SK-N-SH (cell line): ENCODE results near the gene ABCA8. TPM values are rescaled to one million over a fixed set of nuclear protein-coding genes. Genes with fewer than 3 reads are reported as not detected.
"Not testable (repeated sequence)": the region's sequence is repeated elsewhere in the genome, so short reads cannot be mapped to it uniquely, and the experiment has no call there.

Experiments
- CTCF ChIA-PET: fragments of 300-600, 350-600 bp; formaldehyde crosslinking; extraction: SDS; loops from one replicate; lab custom pipeline; 2021; lab: Yijun Ruan, JAX
- POLR2A ChIA-PET: fragments of 350-600 bp; sonication (Branson Sonifier 250); formaldehyde crosslinking; extraction: SDS; loops from one replicate; lab custom pipeline; 2020; ENCODE audit warnings: antibody characterized with exemption, inconsistent platforms; lab: Yijun Ruan, JAX
- DNase-seq: peaks from one replicate; pipeline ENCODE4 v3.0.0; 2012
- H2AFZ ChIP-seq: fragments of 200-600 bp; sonication (generic); 2 replicates; pipeline ENCODE4 v1.8.1; 2016; ENCODE audit warnings: antibody characterized with exemption, mild to moderate bottlenecking, low read depth
- H3F3A ChIP-seq: fragments of 200-600 bp; sonication (generic); replicated peaks from 2 replicates; pipeline ENCODE3; 2016; ENCODE audit warnings: antibody characterized with exemption, mild to moderate bottlenecking; ENCODE audit not compliant: insufficient read depth
- H3K27ac ChIP-seq, 2 experiments: fragments of 200-500 bp in 1 of 2; fragments of 200-600 bp in 1 of 2; sonication (Bioruptor generic) in 1 of 2; sonication (generic), shearing (Covaris generic) in 1 of 2; 2 replicates each; pipeline versions ENCODE4 v1.5.1 to v1.6.1; 2014 to 2016; ENCODE audit warnings: low read depth in 2 of 2, inconsistent platforms in 1 of 2, low read length in 1 of 2, mild to moderate bottlenecking in 1 of 2, mixed read lengths in 1 of 2
- H3K27me3 ChIP-seq: fragments of 200-600 bp; sonication (generic), shearing (Covaris generic); 2 replicates; pipeline ENCODE4 v1.6.1; 2016; ENCODE audit warnings: mixed run types; ENCODE audit not compliant: insufficient read depth
- H3K36me3 ChIP-seq, 2 experiments: fragments of 200-500 bp in 1 of 2; fragments of 200-600 bp in 1 of 2; sonication (Bioruptor generic) in 1 of 2; sonication (generic) in 1 of 2; replicated peaks in 1 of 2; 2 replicates each; pipeline versions ENCODE3 to v1.5.1; 2014 to 2016; ENCODE audit warnings: low read length in 1 of 2, mild to moderate bottlenecking in 1 of 2; ENCODE audit not compliant: insufficient read depth in 2 of 2, control insufficient read depth in 1 of 2
- H3K4me1 ChIP-seq, 2 experiments: fragments of 200-500 bp in 1 of 2; fragments of 200-600 bp in 1 of 2; sonication (Bioruptor generic) in 1 of 2; sonication (generic), shearing (Covaris generic) in 1 of 2; 2 replicates each; pipeline versions ENCODE4 v1.5.1 to v1.6.1; 2014 to 2016; ENCODE audit warnings: low read depth in 1 of 2, low read length in 1 of 2, mixed run types in 1 of 2; ENCODE audit not compliant: insufficient read depth in 2 of 2, control insufficient read depth in 1 of 2
- H3K4me2 ChIP-seq: fragments of 200-600 bp; sonication (generic), shearing (Covaris generic); 2 replicates; pipeline ENCODE4 v1.6.1; 2017; ENCODE audit warnings: mixed run types
- H3K4me3 ChIP-seq, 2 experiments: fragments of 200-500 bp in 1 of 2; fragments of 200-600 bp in 1 of 2; sonication (Bioruptor generic) in 1 of 2; sonication (generic), shearing (Covaris generic) in 1 of 2; 2 replicates each; pipeline versions ENCODE4 v1.5.1 to v1.8.1; 2014 to 2016; ENCODE audit warnings: low read depth in 2 of 2, inconsistent platforms in 1 of 2, low read length in 1 of 2, mild to moderate bottlenecking in 1 of 2, mixed read lengths in 1 of 2, moderate library complexity in 1 of 2
- H3K79me2 ChIP-seq: fragments of 200-600 bp; sonication (generic); 2 replicates; pipeline ENCODE4 v1.8.1; 2017; ENCODE audit warnings: mild to moderate bottlenecking; ENCODE audit not compliant: insufficient read depth
- H3K9ac ChIP-seq: fragments of 200-600 bp; sonication (generic); 2 replicates; pipeline ENCODE4 v1.6.1; 2017; ENCODE audit warnings: mixed run types
- H3K9me2 ChIP-seq: fragments of 200-600 bp; sonication (generic); 2 replicates; pipeline ENCODE4 v1.6.1; 2017; ENCODE audit warnings: mixed run types
- H3K9me3 ChIP-seq: fragments of 200-600 bp; sonication (generic); 2 replicates; pipeline ENCODE4 v1.6.1; 2017; ENCODE audit warnings: mixed run types, mild to moderate bottlenecking, moderate library complexity
- H4K20me1 ChIP-seq: fragments of 200-600 bp; sonication (generic); 2 replicates; pipeline ENCODE4 v1.6.1; 2017; ENCODE audit warnings: mild to moderate bottlenecking, mixed run types; ENCODE audit not compliant: insufficient read depth
- CHD2 ChIP-seq: fragments of 150-350 bp; IDR thresholded peaks from 2 replicates; pipeline ENCODE4 v1.6.1; 2018; ENCODE audit warnings: low read length; ENCODE audit not compliant: partially characterized antibody
- CTCF ChIP-seq: fragments of 200-600 bp; sonication (generic); IDR thresholded peaks from 2 replicates; pipeline ENCODE4 v1.6.1; 2017; ENCODE audit warnings: antibody characterized with exemption, mild to moderate bottlenecking, moderate library complexity
- EP300 ChIP-seq, 2 experiments: IDR thresholded peaks; 2 replicates each; pipeline versions ENCODE4 v1.4.0 to v1.6.1; 2012; ENCODE audit warnings: borderline replicate concordance in 1 of 2, low read depth in 1 of 2, low read length in 1 of 2
- FOXJ3 ChIP-seq: sonication (generic); formaldehyde crosslinking; IDR thresholded peaks from 2 replicates; pipeline ENCODE4 v1.5.1; 2020; ENCODE audit warnings: mild to moderate bottlenecking, missing genetic modification reagents
- GABPA ChIP-seq: IDR thresholded peaks from 2 replicates; pipeline ENCODE4 v1.4.0; 2012; ENCODE audit warnings: low read depth, mild to moderate bottlenecking
- MXI1 ChIP-seq: IDR thresholded peaks from 2 replicates; pipeline ENCODE4 v1.6.1; 2012; ENCODE audit warnings: mild to moderate bottlenecking, low read depth, low read length, improper control_type of control experiment
- NRF1 ChIP-seq: IDR thresholded peaks from 2 replicates; pipeline ENCODE4 v1.6.1; 2012; ENCODE audit warnings: low read depth, mild to moderate bottlenecking, low read length
- PBX3 ChIP-seq: IDR thresholded peaks from 2 replicates; pipeline ENCODE4; 2012
- POLR2AphosphoS5 ChIP-seq: IDR thresholded peaks from 2 replicates; pipeline ENCODE4 v1.6.1; 2012; ENCODE audit warnings: low read depth, low read length
- RCOR1 ChIP-seq: fragments of 150-350 bp; IDR thresholded peaks from 2 replicates; pipeline ENCODE4 v1.6.1; 2017; ENCODE audit warnings: antibody characterized with exemption, low read length
- SIN3A ChIP-seq: IDR thresholded peaks from 2 replicates; pipeline ENCODE4 v1.6.1; 2012; ENCODE audit warnings: low read depth, mild to moderate bottlenecking, low read length, moderate library complexity, borderline replicate concordance
- WGBS: methylation state at CpG from one replicate; pipeline ENCODE4 v1.1.6; 2017; ENCODE audit warnings: low lambda C conversion rate; 5-methylcytosine and 5-hydroxymethylcytosine counted together
- polyA plus RNA-seq, 3 experiments: library from polyadenylated mRNA; depleted of rRNA; stranded (reverse); fragments of >200 nt; gene quantifications; 2 replicates each; pipeline ENCODE4 v1.2.3, GENCODE V29; 2012
- TF ChIP-seq, protein P1 (sequence below): fragments of 150-350 bp; IDR thresholded peaks from 2 replicates; pipeline ENCODE4 v1.6.1; 2016; ENCODE audit warnings: mild to moderate bottlenecking, low read depth, low read length

Gene ABCA8
- polyA plus RNA-seq, 1 of the 3 experiments (the other 2 are of a cell fraction), result 2.3 TPM

- ChIA-PET CTCF (no interaction called here), POLR2A (no interaction called here)
- Histone ChIP-seq H4K20me1 (no peaks in the 10 kb centered on the region), H3K4me1 (no peaks in the 10 kb centered on the region), H3K36me3 (no peaks in the 10 kb centered on the region), H3K4me3 (no peak overlapping the region), H3F3A (no peaks in the 10 kb centered on the region), H3K4me2 (no peak overlapping the region), H3K9me3 (no peaks in the 10 kb centered on the region), H3K27me3 (no peaks in the 10 kb centered on the region; the same call in 1 of the 2 replicates), H3K9me2 (no peaks in the 10 kb centered on the region), H3K79me2 (no peaks in the 10 kb centered on the region), H3K27ac (no peak overlapping the region), H3K9ac (no peak overlapping the region), H2AFZ (no peak overlapping the region)
- DNase-seq, result no peak
- TF ChIP-seq GABPA (no peak), CTCF (no peak), SIN3A (no peak), EP300 (IDR thresholded peaks at IDR 0.05; ENCODE audit: borderline replicate concordance in 1 of 2, low read depth in 1 of 2, low read length in 1 of 2) (no peak), MXI1 (no peak)
- TF ChIP-seq, protein P1, sequence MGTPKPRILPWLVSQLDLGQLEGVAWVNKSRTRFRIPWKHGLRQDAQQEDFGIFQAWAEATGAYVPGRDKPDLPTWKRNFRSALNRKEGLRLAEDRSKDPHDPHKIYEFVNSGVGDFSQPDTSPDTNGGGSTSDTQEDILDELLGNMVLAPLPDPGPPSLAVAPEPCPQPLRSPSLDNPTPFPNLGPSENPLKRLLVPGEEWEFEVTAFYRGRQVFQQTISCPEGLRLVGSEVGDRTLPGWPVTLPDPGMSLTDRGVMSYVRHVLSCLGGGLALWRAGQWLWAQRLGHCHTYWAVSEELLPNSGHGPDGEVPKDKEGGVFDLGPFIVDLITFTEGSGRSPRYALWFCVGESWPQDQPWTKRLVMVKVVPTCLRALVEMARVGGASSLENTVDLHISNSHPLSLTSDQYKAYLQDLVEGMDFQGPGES, result no peak
- 31% methylated on average over 9 of the region's 9 CpGs for WGBS
Observed at GRCh38 chr17:68961214-68961882, 6.2 kb upstream of the ABCA8 start.

- H4K20me1 ChIP-seq, H3K79me2 ChIP-seq, H3K9me2 ChIP-seq, H3K36me3 ChIP-seq, H3K4me2 ChIP-seq, H3K9me3 ChIP-seq, H2AFZ ChIP-seq, H3K4me3 ChIP-seq, H3K9ac ChIP-seq, CTCF ChIA-PET, H3K27ac ChIP-seq, H3F3A ChIP-seq, DNase-seq, H3K4me1 ChIP-seq, H3K27me3 ChIP-seq, POLR2A ChIA-PET: not testable (repeated sequence)
- WGBS, result 9% methylated on average over 2 of the region's 2 CpGs
Observed at GRCh38 chr17:68959117-68959516, 3.9 kb upstream of the ABCA8 start.

- H3K4me2 ChIP-seq, result no peak overlapping the region
- CTCF ChIA-PET, result interaction anchor here (0.8 kb wide), 1 partner anchor 11 kb away, joined by 3 read pairs; no protein-coding TSS in a partner anchor
- no peaks in the 10 kb centered on the region for H3K9me3 ChIP-seq
- H3K9me2 ChIP-seq, result no peaks in the 10 kb centered on the region
- DNase-seq, result no peak
- H3K27ac ChIP-seq, result no peak overlapping the region
- no peaks in the 10 kb centered on the region for H3K36me3 ChIP-seq
- H2AFZ ChIP-seq, result no peak overlapping the region
- no peaks in the 10 kb centered on the region for H4K20me1 ChIP-seq
- TF ChIP-seq FOXJ3 (CRISPR knock-in tag) (no peak), EP300 (IDR thresholded peaks at IDR 0.05; ENCODE audit: borderline replicate concordance in 1 of 2, low read depth in 1 of 2, low read length in 1 of 2) (no peak), RCOR1 (no peak), POLR2AphosphoS5 (no peak), NRF1 (no peak), CHD2 (no peak), PBX3 (no peak)
- POLR2A ChIA-PET, result no interaction called here
- 73% methylated on average over 1 of the region's 1 CpG for WGBS
- H3F3A ChIP-seq, result no peaks in the 10 kb centered on the region
- no peaks in the 10 kb centered on the region for H3K79me2 ChIP-seq
- H3K4me1 ChIP-seq, result no peaks in the 10 kb centered on the region
- no peaks in the 10 kb centered on the region for H3K27me3 ChIP-seq
- H3K9ac ChIP-seq, result no peak overlapping the region
- no peak overlapping the region for H3K4me3 ChIP-seq
Observed at GRCh38 chr17:68957944-68958343, 2.8 kb upstream of the ABCA8 start.
